ENCODE data around the gene DGKI.

GRCh38 chr7:137544453-137545058, 302.2 kb downstream of the DGKI start:
- no peak for TF ChIP-seq SUZ12 (IDR thresholded peaks at IDR 0.05; ENCODE audit: extremely low read depth, insufficient read depth, insufficient read length)
- no peak for TF ChIP-seq YY1 (IDR thresholded peaks at IDR 0.05; ENCODE audit: insufficient read depth, insufficient read length)

Data from NT2/D1 (cell line).